WTC11 (cell line): ENCODE measurements around the gene SNX5.

ENCODE experiments used
- MAX ChIP-seq: sonication (generic); formaldehyde crosslinking; IDR thresholded peaks from 2 replicates; pipeline ENCODE4 v1.8.0; 2022; ENCODE audit warnings: mild to moderate bottlenecking, missing genetic modification reagents
- NR3C1 ChIP-seq: sonication (generic); formaldehyde crosslinking; conservative IDR thresholded peaks from 2 replicates; pipeline ENCODE4 v1.8.1; 2023; ENCODE audit warnings: low read depth, mild to moderate bottlenecking, missing genetic modification reagents
- TEAD4 ChIP-seq: sonication (generic); formaldehyde crosslinking; IDR thresholded peaks from 2 replicates; pipeline ENCODE4 v1.8.0; 2022; ENCODE audit warnings: mild to moderate bottlenecking, missing genetic modification reagents
- USF1 ChIP-seq: sonication (generic); formaldehyde crosslinking; IDR thresholded peaks from 2 replicates; pipeline ENCODE4 v1.8.0; 2022; ENCODE audit warnings: mild to moderate bottlenecking, missing genetic modification reagents
- USF2 ChIP-seq: sonication (generic); formaldehyde crosslinking; IDR thresholded peaks from 2 replicates; pipeline ENCODE4 v1.8.1; 2023; ENCODE audit warnings: mild to moderate bottlenecking, missing genetic modification reagents, moderate library complexity
- ZNF138 ChIP-seq: sonication (generic); formaldehyde crosslinking; conservative IDR thresholded peaks from 2 replicates; pipeline ENCODE4 v1.8.1; 2022; ENCODE audit warnings: mild to moderate bottlenecking, moderate library complexity, missing genetic modification reagents
- TF ChIP-seq, protein P1 (sequence below): fragments of 200-600 bp; IDR thresholded peaks from 2 replicates; pipeline ENCODE4 v1.8.0; 2022; ENCODE audit warnings: antibody characterized with exemption
- TF ChIP-seq, protein P2 (sequence below): sonication (generic); formaldehyde crosslinking; IDR thresholded peaks from 2 replicates; pipeline ENCODE4 v1.8.1; 2023; ENCODE audit warnings: mild to moderate bottlenecking, missing genetic modification reagents

DNA sequence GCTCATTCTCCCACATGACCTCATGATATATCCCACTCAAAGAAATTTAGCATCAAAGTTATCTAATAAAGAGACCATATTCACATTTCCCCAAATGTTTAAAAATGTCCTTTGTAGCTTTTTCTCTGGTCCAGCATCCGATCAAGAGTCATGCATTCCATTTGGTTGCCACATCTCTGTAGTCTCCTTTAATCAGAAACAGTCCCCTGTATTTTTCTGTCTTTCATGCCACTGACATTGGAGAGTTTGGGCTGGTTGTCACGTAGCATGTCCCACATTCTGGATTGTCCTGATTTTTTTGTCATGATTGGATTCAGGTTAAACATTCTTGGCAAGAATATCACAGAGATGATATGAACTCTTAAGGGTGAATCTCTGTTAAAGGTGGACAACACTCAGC lies 55.7 kb downstream of the SNX5 start:
- TF ChIP-seq USF1 (CRISPR knock-in tag) (no peak), MAX (no peak), TEAD4 (CRISPR knock-in tag) (no peak), NR3C1 (CRISPR knock-in tag) (no peak), USF2 (CRISPR knock-in tag) (no peak), ZNF138 (CRISPR knock-in tag) (no peak)
- TF ChIP-seq, protein P1, sequence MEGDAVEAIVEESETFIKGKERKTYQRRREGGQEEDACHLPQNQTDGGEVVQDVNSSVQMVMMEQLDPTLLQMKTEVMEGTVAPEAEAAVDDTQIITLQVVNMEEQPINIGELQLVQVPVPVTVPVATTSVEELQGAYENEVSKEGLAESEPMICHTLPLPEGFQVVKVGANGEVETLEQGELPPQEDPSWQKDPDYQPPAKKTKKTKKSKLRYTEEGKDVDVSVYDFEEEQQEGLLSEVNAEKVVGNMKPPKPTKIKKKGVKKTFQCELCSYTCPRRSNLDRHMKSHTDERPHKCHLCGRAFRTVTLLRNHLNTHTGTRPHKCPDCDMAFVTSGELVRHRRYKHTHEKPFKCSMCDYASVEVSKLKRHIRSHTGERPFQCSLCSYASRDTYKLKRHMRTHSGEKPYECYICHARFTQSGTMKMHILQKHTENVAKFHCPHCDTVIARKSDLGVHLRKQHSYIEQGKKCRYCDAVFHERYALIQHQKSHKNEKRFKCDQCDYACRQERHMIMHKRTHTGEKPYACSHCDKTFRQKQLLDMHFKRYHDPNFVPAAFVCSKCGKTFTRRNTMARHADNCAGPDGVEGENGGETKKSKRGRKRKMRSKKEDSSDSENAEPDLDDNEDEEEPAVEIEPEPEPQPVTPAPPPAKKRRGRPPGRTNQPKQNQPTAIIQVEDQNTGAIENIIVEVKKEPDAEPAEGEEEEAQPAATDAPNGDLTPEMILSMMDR: no peak
- TF ChIP-seq, protein P2, sequence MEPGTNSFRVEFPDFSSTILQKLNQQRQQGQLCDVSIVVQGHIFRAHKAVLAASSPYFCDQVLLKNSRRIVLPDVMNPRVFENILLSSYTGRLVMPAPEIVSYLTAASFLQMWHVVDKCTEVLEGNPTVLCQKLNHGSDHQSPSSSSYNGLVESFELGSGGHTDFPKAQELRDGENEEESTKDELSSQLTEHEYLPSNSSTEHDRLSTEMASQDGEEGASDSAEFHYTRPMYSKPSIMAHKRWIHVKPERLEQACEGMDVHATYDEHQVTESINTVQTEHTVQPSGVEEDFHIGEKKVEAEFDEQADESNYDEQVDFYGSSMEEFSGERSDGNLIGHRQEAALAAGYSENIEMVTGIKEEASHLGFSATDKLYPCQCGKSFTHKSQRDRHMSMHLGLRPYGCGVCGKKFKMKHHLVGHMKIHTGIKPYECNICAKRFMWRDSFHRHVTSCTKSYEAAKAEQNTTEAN (CRISPR knock-in tag): no peak
